Activated CD4-positive, alpha-beta memory T cell treated with anti-CD3 and anti-CD28 coated beads, Interleukin-2, amount 10 ng/mL, durations not matched to agents 7 days and 5 days (primary cell): ENCODE results near the gene SMCO3. TPM values are rescaled to one million over a fixed set of nuclear protein-coding genes. Genes with fewer than 3 reads are reported as not detected.
A peak's percentile ranks its signal among the peaks of the same experiment; 100 is the strongest.
"Not testable (repeated sequence)": the region's sequence is repeated elsewhere in the genome, so short reads cannot be mapped to it uniquely, and the experiment has no call there.

Experiments used
- CTCF ChIA-PET: fragments of 350-600 bp; sonication (Branson Sonifier 250); formaldehyde crosslinking; loops from one replicate; lab custom pipeline; 2021; ENCODE audit warnings: antibody characterized with exemption, inconsistent platforms; lab: Charles Lee
- POLR2A ChIA-PET: fragments of 350-600 bp; sonication (Branson Sonifier 250); formaldehyde crosslinking; loops from one replicate; lab custom pipeline; 2021; ENCODE audit warnings: antibody characterized with exemption; lab: Charles Lee
- DNase-seq: peaks from one replicate; pipeline ENCODE4 v3.0.0-alpha.2; 2020
- H3K27ac Mint-ChIP-seq: one replicate; pipeline ENCODE4 v1.8.0; 2021; ENCODE audit warnings: mild to moderate bottlenecking, mixed read lengths
- H3K27me3 Mint-ChIP-seq: one replicate; pipeline ENCODE4 v1.8.0; 2021; ENCODE audit warnings: mixed read lengths
- H3K36me3 Mint-ChIP-seq: one replicate; pipeline ENCODE4 v1.8.0; 2021; ENCODE audit warnings: low read depth, mixed read lengths
- H3K4me1 Mint-ChIP-seq: one replicate; pipeline ENCODE4 v1.8.0; 2021; ENCODE audit warnings: mixed read lengths
- H3K4me3 Mint-ChIP-seq: one replicate; pipeline ENCODE4 v1.8.0; 2021; ENCODE audit warnings: mild to moderate bottlenecking, mixed read lengths
- H3K9me3 Mint-ChIP-seq: one replicate; pipeline ENCODE4 v1.8.0; 2021; ENCODE audit warnings: mixed read lengths
- total RNA-seq, 2 experiments: library from RNA; stranded (reverse); gene quantifications; one replicate each; pipeline ENCODE4 v1.2.3, GENCODE V29; 2021

Gene SMCO3
- total RNA-seq, 2 experiments from 2014 or later, result not detected

DNA sequence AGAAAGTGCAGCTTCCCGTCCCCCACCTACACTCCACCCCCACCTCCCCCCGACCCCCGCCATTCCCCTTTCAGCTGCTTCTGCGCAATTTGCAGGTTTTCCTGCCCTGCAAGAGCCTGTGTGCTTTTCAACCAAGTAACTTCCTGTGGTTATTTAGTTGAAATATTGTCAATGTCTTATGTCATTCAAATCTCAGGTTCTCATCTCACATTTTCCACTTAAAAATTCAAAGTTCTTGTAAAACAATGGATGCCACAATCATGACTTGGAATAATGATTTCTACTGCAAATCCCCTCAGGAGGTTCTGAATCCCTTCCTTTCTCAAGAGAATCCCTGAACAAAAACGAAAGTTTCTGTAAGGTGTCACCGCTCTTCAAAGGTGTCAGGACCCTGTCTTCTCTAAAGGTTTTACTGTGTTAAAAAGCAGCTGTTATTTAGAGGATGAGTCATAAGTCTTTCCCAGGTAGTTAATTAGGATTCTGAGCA lies 42.3 kb downstream of the SMCO3 start:
- Mint-ChIP-seq H3K27me3 (no peaks in the 10 kb centered on the region), H3K4me3 (peak overlapping the region; percentile 90), H3K9me3 (no peaks in the 10 kb centered on the region), H3K27ac (peak overlapping the region; percentile 98), H3K4me1 (peaks cover 56% of the 10 kb centered on the region), H3K36me3 (peaks cover 59% of the 10 kb centered on the region)
- DNase-seq, result peak; percentile 32
- ChIA-PET POLR2A (interaction anchor here (0.6 to 7.9 kb wide), 41 partner anchors 8 to 1138 kb away, joined by 3 to 177 read pairs (median 5); partner anchors contain the start of genes ARHGDIB, ATF7IP, C12orf60 and ERP27), CTCF (interaction anchor here (0.7 to 3.1 kb wide), 7 partner anchors 28 to 406 kb away, joined by 3 to 50 read pairs (median 9); partner anchors contain the start of genes ARHGDIB, ATF7IP, C12orf60 and WBP11)

DNA sequence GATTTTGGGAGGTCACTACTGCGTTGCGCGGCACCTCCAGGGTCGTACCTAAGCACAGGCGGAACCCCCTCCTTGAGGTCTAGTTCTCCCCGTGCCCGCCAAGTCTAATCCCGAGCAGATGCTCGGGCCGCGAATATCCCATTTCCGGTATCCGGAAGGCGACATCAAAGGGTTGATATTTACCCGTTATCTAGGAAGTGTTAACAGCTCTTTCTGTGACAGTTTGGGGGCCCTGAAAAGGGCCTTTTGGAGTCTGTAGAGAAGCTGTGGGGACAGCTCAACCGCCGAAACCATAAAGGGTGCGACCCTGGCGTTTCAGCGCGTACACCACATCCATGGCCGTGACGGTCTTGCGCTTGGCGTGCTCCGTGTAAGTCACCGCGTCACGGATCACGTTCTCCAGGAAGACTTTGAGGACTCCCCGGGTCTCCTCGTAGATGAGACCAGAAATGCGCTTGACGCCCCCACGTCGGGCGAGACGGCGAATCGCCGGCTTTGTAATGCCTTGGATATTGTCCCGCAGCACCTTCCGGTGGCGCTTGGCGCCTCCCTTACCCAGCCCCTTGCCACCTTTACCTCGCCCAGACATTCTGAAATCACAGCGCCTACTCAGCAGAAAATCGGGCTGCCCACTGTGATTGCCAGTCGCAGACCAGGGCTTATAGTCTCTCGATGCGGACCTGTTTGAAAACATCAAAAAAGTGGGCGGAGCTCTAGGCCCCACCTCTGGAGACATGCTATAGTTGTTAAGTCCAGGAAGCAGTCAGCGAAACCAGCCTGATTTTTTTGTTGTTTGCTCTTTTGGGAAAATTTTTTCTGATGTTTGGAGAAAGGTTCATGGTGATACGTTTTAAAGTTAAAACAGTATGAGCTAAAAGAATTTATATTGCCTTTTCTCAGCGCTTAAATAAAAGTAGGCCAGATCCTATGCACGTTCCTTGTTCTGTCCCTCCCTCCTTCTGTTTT lies 43.2 kb downstream of the SMCO3 start:
- CTCF ChIA-PET, result interaction anchor here (0.7 to 3.1 kb wide), 19 partner anchors 10 to 450 kb away, joined by 3 to 50 read pairs (median 4); partner anchors contain the start of genes ARHGDIB, ATF7IP, C12orf60 and RERG
- Mint-ChIP-seq H3K9me3 (peaks cover 3% of the 10 kb centered on the region), H3K4me3 (peak overlapping the region; percentile 90), H3K27me3 (no peaks in the 10 kb centered on the region), H3K27ac (peak overlapping the region; percentile 98), H3K36me3 (peaks cover 67% of the 10 kb centered on the region), H3K4me1 (peaks cover 52% of the 10 kb centered on the region)
- DNase-seq, result peak; percentile 97
- POLR2A ChIA-PET, result interaction anchor here (0.6 to 7.9 kb wide), 56 partner anchors 8 to 1139 kb away, joined by 3 to 177 read pairs (median 4); partner anchors contain the start of genes ARHGDIB, ATF7IP, C12orf60 and ERP27

DNA sequence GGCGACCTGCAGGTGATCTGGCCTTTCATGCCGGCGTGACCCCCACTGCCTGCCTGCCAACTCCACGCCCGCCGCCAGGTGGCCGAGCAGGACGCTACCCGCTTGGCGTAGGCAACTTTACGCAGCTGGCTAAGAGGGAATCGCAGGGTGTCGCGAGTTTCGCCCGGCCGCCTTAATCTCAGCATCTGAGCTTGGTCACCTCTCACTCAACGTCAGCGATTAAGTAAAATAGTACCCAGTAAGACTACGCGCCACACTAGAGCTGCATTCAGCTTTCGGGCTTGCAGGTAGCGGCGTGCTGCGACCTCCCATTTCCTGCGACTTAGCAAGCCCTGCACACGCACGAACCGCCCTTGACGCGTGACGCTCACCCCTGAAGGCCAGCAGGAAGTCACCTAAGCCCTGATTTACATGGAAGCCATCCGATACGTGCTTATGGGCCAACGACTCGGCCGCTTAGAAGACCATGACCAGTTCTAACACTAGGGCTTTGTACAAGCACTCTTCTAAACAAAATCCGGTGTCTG lies 44.0 kb downstream of the SMCO3 start:
- H3K27ac Mint-ChIP-seq, result peak overlapping the region; percentile 98
- peaks cover 68% of the 10 kb centered on the region for H3K36me3 Mint-ChIP-seq
- peaks cover 47% of the 10 kb centered on the region for H3K4me1 Mint-ChIP-seq
- no peaks in the 10 kb centered on the region for H3K27me3 Mint-ChIP-seq
- CTCF ChIA-PET, result interaction anchor here (0.8 to 3.1 kb wide), 21 partner anchors 11 to 451 kb away, joined by 3 to 50 read pairs (median 4); partner anchors contain the start of genes ARHGDIB, ATF7IP, C12orf60 and RERG
- H3K4me3 Mint-ChIP-seq, result peak overlapping the region; percentile 90
- POLR2A ChIA-PET, result interaction anchor here (0.6 to 7.9 kb wide), 39 partner anchors 11 to 792 kb away, joined by 3 to 177 read pairs (median 5); partner anchors contain the start of genes ARHGDIB, ATF7IP, C12orf60 and WBP11
- peak; percentile 86 for DNase-seq
- peaks cover 3% of the 10 kb centered on the region for H3K9me3 Mint-ChIP-seq

DNA sequence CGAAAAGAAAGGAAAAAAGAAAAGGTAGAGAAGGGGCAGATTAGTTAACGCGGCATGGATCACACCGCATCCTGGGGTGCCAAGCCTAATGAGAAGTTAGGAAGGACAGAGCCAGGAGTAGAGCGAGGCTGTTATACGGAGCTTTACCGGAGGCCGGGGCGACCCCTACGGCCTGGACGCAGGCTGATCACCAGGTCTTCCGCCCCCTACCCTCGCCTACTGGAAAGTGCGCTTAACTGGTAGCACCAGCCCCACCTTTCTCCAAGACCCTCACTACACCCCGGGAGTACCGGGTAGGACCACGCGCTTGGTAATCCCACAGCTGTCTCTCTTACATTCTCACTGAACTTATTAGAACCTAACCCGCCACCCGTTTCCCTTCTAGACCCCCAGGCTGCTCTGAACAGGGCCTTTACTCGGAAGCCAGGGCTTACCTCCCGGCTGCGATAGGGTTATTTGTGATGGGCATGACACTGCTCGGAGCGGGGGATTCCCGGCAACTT lies 44.5 kb downstream of the SMCO3 start:
- Mint-ChIP-seq H3K27ac (peak overlapping the region; percentile 98), H3K4me3 (peak overlapping the region; percentile 90), H3K36me3 (peaks cover 68% of the 10 kb centered on the region), H3K27me3 (no peaks in the 10 kb centered on the region), H3K9me3 (peaks cover 3% of the 10 kb centered on the region), H3K4me1 (peaks cover 47% of the 10 kb centered on the region)
- peak; percentile 47 for DNase-seq
- ChIA-PET POLR2A (interaction anchor here (0.9 to 7.9 kb wide), 32 partner anchors 11 to 793 kb away, joined by 3 to 177 read pairs (median 8); partner anchors contain the start of genes ARHGDIB, ATF7IP, C12orf60 and WBP11), CTCF (interaction anchor here (0.6 to 3.1 kb wide), 23 partner anchors 8 to 404 kb away, joined by 3 to 50 read pairs (median 4); partner anchors contain the start of genes ARHGDIB, ATF7IP, C12orf60 and WBP11)

DNA sequence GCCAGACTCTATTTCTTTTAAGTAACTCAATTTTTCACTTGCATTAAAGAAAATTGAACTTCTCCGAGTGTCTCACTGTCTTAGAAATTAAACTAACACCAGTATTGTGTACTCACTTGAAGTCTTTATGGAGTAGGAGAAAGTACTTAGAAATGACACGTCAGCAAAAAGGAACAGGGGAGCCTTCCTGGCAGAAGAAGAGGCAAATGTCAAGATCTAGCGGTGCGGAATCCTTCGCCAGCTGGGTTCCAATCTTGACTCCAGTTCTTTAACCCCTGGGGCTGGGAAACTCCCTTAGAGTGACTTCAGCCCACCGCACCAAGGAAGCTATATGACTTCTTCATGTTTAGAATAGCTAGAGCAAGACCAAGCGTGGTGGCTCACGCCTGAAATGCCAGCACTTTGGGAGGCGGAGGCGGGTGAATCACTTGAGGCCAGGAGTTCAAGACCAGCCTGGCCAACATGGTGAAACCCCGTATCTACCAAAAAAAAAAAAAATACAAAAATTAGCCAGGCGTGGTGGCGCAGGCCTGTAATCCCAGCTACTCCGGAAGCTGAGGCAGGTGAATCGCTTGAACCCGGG lies 45.1 kb downstream of the SMCO3 start:
- peaks cover 45% of the 10 kb centered on the region for H3K4me1 Mint-ChIP-seq
- DNase-seq, result peak; percentile 35
- H3K36me3 Mint-ChIP-seq, result peaks cover 63% of the 10 kb centered on the region
- ChIA-PET POLR2A (interaction anchor here (0.9 to 7.9 kb wide), 13 partner anchors 14 to 513 kb away, joined by 3 to 177 read pairs (median 24); partner anchors contain the start of genes ARHGDIB, ATF7IP, C12orf60 and WBP11), CTCF (interaction anchor here (0.6 to 3.1 kb wide), 18 partner anchors 9 to 634 kb away, joined by 3 to 50 read pairs (median 4); partner anchors contain the start of genes ARHGDIB, ATF7IP, C12orf60 and WBP11)
- peak overlapping the region; percentile 90 for H3K4me3 Mint-ChIP-seq
- H3K9me3 Mint-ChIP-seq, result peaks cover 3% of the 10 kb centered on the region
- H3K27me3 Mint-ChIP-seq, result no peaks in the 10 kb centered on the region
- H3K27ac Mint-ChIP-seq, result peak overlapping the region; percentile 98

DNA sequence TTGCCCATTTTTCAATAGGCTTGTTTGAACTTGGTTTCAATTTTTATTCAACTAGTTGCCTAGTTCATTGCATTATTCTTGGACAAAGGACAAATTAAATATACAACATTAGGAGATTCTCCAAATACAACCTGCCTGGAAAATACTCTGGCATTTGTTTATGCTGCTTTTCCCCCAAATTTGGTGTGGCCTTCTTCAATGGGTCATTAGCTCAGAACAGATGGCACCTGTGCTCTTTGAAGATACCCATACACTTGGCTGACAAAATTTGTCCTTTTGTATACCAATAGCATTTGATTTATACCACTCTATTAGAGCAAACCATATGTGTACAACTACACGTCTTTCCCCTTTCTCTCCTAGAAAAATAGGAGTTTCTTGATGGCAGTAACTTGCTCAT lies 46.4 kb downstream of the SMCO3 start:
- POLR2A ChIA-PET, result no interaction called here
- Mint-ChIP-seq H3K36me3 (peaks cover 64% of the 10 kb centered on the region), H3K27ac (no peak overlapping the region), H3K4me3 (peak overlapping the region; percentile 0), H3K27me3 (no peaks in the 10 kb centered on the region), H3K9me3 (peaks cover 3% of the 10 kb centered on the region), H3K4me1 (peaks cover 37% of the 10 kb centered on the region)
- CTCF ChIA-PET, result interaction anchor here (0.9 kb wide), 1 partner anchor 228 kb away, joined by 4 read pairs; no protein-coding TSS in a partner anchor
- no peak for DNase-seq

DNA sequence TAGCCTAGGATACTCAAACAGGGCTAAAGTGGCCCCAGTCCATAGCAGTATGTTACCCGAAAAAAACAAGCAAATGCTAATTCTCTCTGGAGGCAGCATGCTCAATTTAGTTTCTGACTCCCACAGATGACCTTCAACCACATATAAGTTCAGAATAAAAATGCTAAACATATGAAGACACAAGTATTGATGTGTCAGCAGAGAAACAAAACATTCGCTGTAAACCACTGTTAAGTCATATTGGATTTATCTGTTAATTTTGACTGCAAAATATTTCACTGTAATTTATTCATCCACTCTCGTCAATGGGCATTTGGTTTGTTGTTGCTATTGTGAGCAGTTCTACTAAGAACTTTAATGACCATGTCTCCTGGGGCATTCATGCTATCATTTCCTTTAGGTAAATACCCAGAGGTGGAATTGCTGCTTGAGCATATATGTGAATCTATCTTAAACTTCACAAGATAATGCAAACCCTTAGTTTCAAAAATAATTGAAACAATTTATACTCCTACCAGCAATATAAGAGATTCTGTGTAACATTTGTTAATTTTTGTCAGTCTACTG lies 47.2 kb downstream of the SMCO3 start:
- Mint-ChIP-seq H3K4me3 (no peak overlapping the region), H3K27ac (no peak overlapping the region)
- CTCF ChIA-PET, result interaction anchor here (0.9 kb wide), 1 partner anchor 229 kb away, joined by 4 read pairs; no protein-coding TSS in a partner anchor

DNA sequence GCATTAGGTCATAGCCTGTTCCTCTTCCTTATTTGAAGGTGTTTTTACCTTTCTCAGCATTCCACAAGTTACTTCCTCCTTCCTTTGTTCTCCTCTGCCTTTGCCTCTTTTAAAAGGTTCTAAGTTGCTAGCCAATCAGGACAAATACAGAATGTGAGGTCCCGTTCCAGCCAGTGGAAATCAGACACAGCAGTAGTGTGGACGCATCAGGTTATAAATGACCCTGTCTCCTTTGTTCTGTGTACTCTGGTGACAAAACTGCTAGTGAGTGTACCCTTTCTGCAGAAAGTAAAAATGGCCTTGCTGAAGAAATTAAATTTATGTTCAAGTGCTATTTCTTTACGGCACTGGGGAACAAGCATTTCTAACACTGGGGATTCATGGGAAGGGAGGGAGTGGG lies 48.0 kb downstream of the SMCO3 start:
- H3K27ac Mint-ChIP-seq, H3K9me3 Mint-ChIP-seq, DNase-seq, CTCF ChIA-PET, POLR2A ChIA-PET, H3K4me3 Mint-ChIP-seq, H3K27me3 Mint-ChIP-seq: not testable (repeated sequence)
- H3K36me3 Mint-ChIP-seq, result peaks cover 80% of the 10 kb centered on the region
- H3K4me1 Mint-ChIP-seq, result peaks cover 28% of the 10 kb centered on the region

More for the DNA sequence above, 47.2 kb downstream of the SMCO3 start:
- Mint-ChIP-seq H3K36me3 (peaks cover 73% of the 10 kb centered on the region), H3K4me1 (peaks cover 30% of the 10 kb centered on the region), H3K9me3 (peaks cover 5% of the 10 kb centered on the region), H3K27me3 (no peaks in the 10 kb centered on the region)
- POLR2A ChIA-PET, result no interaction called here
- DNase-seq, result no peak

DNA sequence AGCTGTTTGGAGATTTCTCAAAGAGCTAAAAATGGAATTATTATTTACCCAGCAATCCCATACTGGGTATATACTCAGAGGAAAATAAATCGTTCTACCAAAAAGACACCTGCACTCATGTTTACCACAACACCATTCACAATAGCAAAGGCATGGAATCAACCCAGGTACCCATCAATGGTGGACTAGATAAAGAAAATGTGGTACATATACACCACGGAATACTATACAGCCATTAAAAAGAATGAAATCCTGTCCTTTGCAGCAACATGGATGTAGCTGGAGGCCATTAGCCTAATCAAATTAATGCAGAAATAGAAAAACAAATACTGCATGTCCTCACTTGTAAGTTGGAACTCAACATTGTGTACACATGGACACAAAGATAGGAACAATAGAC lies 48.6 kb downstream of the SMCO3 start:
- POLR2A ChIA-PET, result no interaction called here
- H3K27ac Mint-ChIP-seq, result no peak overlapping the region

DNA sequence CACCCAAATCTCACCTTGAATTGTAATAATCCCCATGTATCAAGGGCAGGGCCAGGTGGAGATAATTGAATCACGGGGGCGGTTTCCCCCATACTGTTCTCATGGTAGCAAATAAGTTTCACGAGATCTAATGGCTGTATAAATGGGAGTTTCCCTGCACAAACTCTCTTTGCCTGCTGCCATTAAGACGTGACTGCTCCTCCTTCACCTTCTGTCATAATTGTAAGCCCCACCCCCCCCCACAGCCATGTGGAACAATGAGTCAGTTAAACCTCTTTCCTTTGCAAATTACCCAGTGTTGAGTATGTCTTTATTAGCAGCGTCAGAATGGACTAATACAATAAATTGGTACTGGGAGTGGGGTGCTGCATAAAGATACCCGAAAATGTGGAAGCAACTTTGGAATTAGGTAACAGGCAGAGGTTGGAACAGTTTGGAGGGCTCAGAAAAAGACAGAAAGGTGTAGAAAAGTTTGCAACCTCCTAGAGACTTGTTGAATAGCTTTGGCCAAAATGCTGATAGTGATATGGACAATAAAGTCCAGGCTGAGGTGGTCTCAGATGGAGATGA lies 54.2 kb downstream of the SMCO3 start:
- H3K4me3 Mint-ChIP-seq, DNase-seq, H3K4me1 Mint-ChIP-seq, H3K27ac Mint-ChIP-seq, H3K27me3 Mint-ChIP-seq: not testable (repeated sequence)
- peaks cover 11% of the 10 kb centered on the region for H3K9me3 Mint-ChIP-seq
- H3K36me3 Mint-ChIP-seq, result peaks cover 36% of the 10 kb centered on the region
- ChIA-PET CTCF (interaction anchor here (1.0 kb wide), 1 partner anchor 24 kb away, joined by 3 read pairs; no protein-coding TSS in a partner anchor), POLR2A (interaction anchor here (2.1 kb wide), 1 partner anchor 11 kb away, joined by 8 read pairs; a partner anchor contains a TSS)

More for the DNA sequence above, 48.6 kb downstream of the SMCO3 start:
- CTCF ChIA-PET, result no interaction called here
- Mint-ChIP-seq H3K9me3 (peaks cover 6% of the 10 kb centered on the region), H3K27me3 (no peaks in the 10 kb centered on the region), H3K4me1 (peaks cover 28% of the 10 kb centered on the region), H3K4me3 (no peak overlapping the region), H3K36me3 (peaks cover 82% of the 10 kb centered on the region)
- DNase-seq, result no peak
